ENCODE data around the gene IL18RAP.

GRCh38 chr2:102444233-102444632, 21.3 kb downstream of the IL18RAP start:
- TF ChIP-seq CTCF (IDR thresholded peaks at IDR 0.05) (no peak), ZFX (IDR thresholded peaks at IDR 0.05; ENCODE audit: borderline replicate concordance) (no peak)
